ENCODE results near the gene GPR108. TPM values are rescaled to one million over a fixed set of nuclear protein-coding genes. Genes with fewer than 3 reads are reported as not detected.

The GPR108 gene
- total RNA-seq, 1 donor from 2014 or later = 87.7 TPM

DNA sequence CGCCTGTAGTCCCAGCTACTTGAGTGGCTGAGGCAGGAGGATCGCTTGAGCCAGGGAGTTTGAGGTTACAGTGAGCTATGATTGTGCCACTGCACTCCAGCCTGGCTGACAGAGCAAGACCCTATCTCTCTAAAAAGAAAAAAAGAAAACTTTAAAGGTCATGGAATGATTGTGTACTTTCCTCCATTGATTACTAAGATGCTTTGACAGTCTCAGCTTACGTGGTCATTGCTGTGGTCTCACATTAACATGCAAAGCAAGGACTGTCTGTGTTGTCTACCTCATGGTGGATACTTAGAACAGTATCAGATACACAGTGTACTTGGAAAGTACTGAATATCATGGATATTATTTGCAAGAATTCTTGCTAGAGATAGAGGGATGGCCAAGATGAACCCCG, 53.4 kb downstream of the GPR108 start:
- TF ChIP-seq, protein P1, sequence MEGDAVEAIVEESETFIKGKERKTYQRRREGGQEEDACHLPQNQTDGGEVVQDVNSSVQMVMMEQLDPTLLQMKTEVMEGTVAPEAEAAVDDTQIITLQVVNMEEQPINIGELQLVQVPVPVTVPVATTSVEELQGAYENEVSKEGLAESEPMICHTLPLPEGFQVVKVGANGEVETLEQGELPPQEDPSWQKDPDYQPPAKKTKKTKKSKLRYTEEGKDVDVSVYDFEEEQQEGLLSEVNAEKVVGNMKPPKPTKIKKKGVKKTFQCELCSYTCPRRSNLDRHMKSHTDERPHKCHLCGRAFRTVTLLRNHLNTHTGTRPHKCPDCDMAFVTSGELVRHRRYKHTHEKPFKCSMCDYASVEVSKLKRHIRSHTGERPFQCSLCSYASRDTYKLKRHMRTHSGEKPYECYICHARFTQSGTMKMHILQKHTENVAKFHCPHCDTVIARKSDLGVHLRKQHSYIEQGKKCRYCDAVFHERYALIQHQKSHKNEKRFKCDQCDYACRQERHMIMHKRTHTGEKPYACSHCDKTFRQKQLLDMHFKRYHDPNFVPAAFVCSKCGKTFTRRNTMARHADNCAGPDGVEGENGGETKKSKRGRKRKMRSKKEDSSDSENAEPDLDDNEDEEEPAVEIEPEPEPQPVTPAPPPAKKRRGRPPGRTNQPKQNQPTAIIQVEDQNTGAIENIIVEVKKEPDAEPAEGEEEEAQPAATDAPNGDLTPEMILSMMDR (IDR thresholded peaks at IDR 0.05; ENCODE audit: insufficient read depth, low read length, severe bottlenecking) = no peak
- Histone ChIP-seq H3K4me3 (ENCODE audit: low read depth, low read length) (no peak overlapping the region), H3K27me3 (ENCODE audit: control insufficient read depth, insufficient read depth, low read length) (no peaks in the 10 kb centered on the region), H3K36me3 (ENCODE audit: control insufficient read depth, insufficient read depth, low read length) (no peaks in the 10 kb centered on the region)
- DNase-seq (ENCODE audit: low read depth) = no peak
- FAIRE-seq = no peak

DNA sequence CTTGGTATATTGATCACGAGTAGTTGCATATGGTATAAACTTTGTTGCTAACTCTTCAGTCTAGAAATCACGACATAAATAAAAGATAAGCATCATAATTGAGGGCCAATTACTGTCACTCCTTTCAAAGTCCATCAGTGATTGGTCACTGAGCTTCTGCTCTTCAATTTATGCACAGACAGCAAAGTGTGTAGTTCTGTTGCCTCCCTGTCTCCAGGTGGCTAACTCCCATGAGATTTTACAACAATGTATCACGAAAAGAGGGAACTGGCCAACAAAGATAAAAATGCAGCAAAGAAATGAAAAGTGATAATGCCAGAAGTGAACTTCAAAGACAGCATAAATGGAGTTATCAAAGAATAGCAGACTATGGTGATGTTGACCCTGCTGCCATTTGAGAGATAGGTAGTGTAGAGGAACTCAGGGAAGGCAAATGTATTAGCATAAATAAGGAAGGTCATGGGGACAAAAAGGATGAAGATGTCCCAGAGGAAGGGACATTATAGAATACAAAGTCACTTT, 54.7 kb downstream of the GPR108 start:
- Histone ChIP-seq H3K36me3 (ENCODE audit: control insufficient read depth, insufficient read depth, low read length) (no peaks in the 10 kb centered on the region), H3K4me3 (ENCODE audit: low read depth, low read length) (no peak overlapping the region), H3K27me3 (ENCODE audit: control insufficient read depth, insufficient read depth, low read length) (no peaks in the 10 kb centered on the region)
- FAIRE-seq = no peak
- DNase-seq (ENCODE audit: low read depth) = no peak
- TF ChIP-seq, protein P1 (IDR thresholded peaks at IDR 0.05; ENCODE audit: insufficient read depth, low read length, severe bottlenecking) = no peak

DNA sequence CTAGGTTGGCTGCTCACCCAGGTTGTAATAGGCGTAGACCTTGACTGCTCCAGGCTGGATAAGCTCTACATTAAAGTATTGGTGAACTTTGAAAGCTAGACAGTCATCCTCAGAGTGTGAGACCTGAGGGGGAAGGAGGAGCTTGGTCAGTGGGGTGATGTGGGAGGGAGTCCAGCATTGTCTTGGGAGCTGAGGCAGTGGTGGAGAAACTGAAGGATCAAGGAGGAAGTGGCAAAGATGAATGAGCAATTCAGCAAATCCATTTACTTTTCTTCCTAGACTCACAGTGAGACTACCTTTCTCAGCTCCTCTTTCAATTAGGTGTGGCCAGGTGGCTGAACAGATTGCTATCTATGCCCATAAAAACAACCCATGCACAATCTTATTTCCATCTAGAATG, 57.2 kb downstream of the GPR108 start:
- DNase-seq (ENCODE audit: low read depth) = peak; percentile 38
- Histone ChIP-seq H3K4me3 (ENCODE audit: low read depth, low read length) (no peak overlapping the region), H3K36me3 (ENCODE audit: control insufficient read depth, insufficient read depth, low read length) (no peaks in the 10 kb centered on the region), H3K27me3 (ENCODE audit: control insufficient read depth, insufficient read depth, low read length) (no peaks in the 10 kb centered on the region)
- TF ChIP-seq, protein P1 (IDR thresholded peaks at IDR 0.05; ENCODE audit: insufficient read depth, low read length, severe bottlenecking) = no peak
- FAIRE-seq = no peak

Other genes starting within 250 kb of the GPR108 start
- not detected in 2 replicates for gene TUBB4A, start 235.3 kb downstream of the GPR108 start, total RNA-seq
- gene TNFSF9, start 206.6 kb downstream of the GPR108 start, total RNA-seq = 4.6 and 5.5 TPM in 2 replicates
- gene CD70, start 146.4 kb downstream of the GPR108 start, total RNA-seq = not detected in 2 replicates
- gene TNFSF14, start 67.4 kb downstream of the GPR108 start, total RNA-seq = under 0.01 TPM in 1 of 2 replicates, not detected in the other
- 1.3 and 4.1 TPM in 2 replicates for gene C3, start 16.9 kb downstream of the GPR108 start, total RNA-seq
- gene TRIP10, start 2.1 kb upstream of the GPR108 start, total RNA-seq = 67.7 and 79.5 TPM in 2 replicates
- gene SH2D3A, start 29.9 kb upstream of the GPR108 start, total RNA-seq = 69.6 and 88.5 TPM in 2 replicates
- gene VAV1, start 35.1 kb upstream of the GPR108 start, total RNA-seq = 0.51 and 0.53 TPM in 2 replicates
- not detected in 2 replicates for gene ADGRE1, start 150.0 kb upstream of the GPR108 start, total RNA-seq